ENCODE data around the gene LUC7L.
"Not testable (repeated sequence)": the region's sequence is repeated elsewhere in the genome, so short reads cannot be mapped to it uniquely, and the experiment has no call there.

LUC7L gene

GRCh38 chr16:155031-155398, 74.2 kb downstream of the LUC7L start:
- H4K20me1 ChIP-seq (ENCODE audit: control insufficient read depth, insufficient read depth, low read depth, low read length) = no peaks in the 10 kb centered on the region
- H3K27me3 ChIP-seq (ENCODE audit: control insufficient read depth, low read length) = peaks cover 9% of the 10 kb centered on the region; the same call in 1 of the 2 replicates
- H3K4me2 ChIP-seq (ENCODE audit: low read length) = no peak overlapping the region
- H3K27ac ChIP-seq (ENCODE audit: low read depth, low read length) = no peak overlapping the region
- H3K36me3 ChIP-seq (ENCODE audit: control insufficient read depth, low read length) = no peaks in the 10 kb centered on the region
- H3K79me2 ChIP-seq (ENCODE audit: control insufficient read depth, low read length) = no peaks in the 10 kb centered on the region
- H3K4me3 ChIP-seq (ENCODE audit: low read length) = no peak overlapping the region
- H3K9me3 ChIP-seq (ENCODE audit: control insufficient read depth, insufficient read depth, low read length) = no peaks in the 10 kb centered on the region
- peaks cover 7% of the 10 kb centered on the region for H3K4me1 ChIP-seq (ENCODE audit: control insufficient read depth, low read length)
- no peaks in the 10 kb centered on the region for H3K9me2 ChIP-seq (replicated peaks; ENCODE audit: control insufficient read depth, low read length)
- no peak for TF ChIP-seq EZH2phosphoT487 (IDR thresholded peaks at IDR 0.05; ENCODE audit: borderline replicate concordance, low read length)
- TF ChIP-seq CTCF (IDR thresholded peaks at IDR 0.05; ENCODE audit: low read depth, low read length, poor library complexity, severe bottlenecking) = no peak
- H3F3A ChIP-seq (ENCODE audit: control insufficient read depth, insufficient read depth) = no peaks in the 10 kb centered on the region

- H3K4me3 ChIP-seq (ENCODE audit: low read length) = no peak overlapping the region
- H3F3A ChIP-seq (ENCODE audit: control insufficient read depth, insufficient read depth) = no peaks in the 10 kb centered on the region
- no peak overlapping the region for H3K4me2 ChIP-seq (ENCODE audit: low read length)
- no peaks in the 10 kb centered on the region for H3K79me2 ChIP-seq (ENCODE audit: control insufficient read depth, low read length)
- H3K4me1 ChIP-seq (ENCODE audit: control insufficient read depth, low read length) = peaks cover 7% of the 10 kb centered on the region
- no peak overlapping the region for H3K27ac ChIP-seq (ENCODE audit: low read depth, low read length)
- TF ChIP-seq EZH2phosphoT487 (IDR thresholded peaks at IDR 0.05; ENCODE audit: borderline replicate concordance, low read length) (no peak), CTCF (IDR thresholded peaks at IDR 0.05; ENCODE audit: low read depth, low read length, poor library complexity, severe bottlenecking) (no peak)
- no peaks in the 10 kb centered on the region for H3K36me3 ChIP-seq (ENCODE audit: control insufficient read depth, low read length)
- no peaks in the 10 kb centered on the region for H3K9me3 ChIP-seq (ENCODE audit: control insufficient read depth, insufficient read depth, low read length)
- no peaks in the 10 kb centered on the region for H3K9me2 ChIP-seq (replicated peaks; ENCODE audit: control insufficient read depth, low read length)
- peaks cover 9% of the 10 kb centered on the region; the same call in 1 of the 2 replicates for H3K27me3 ChIP-seq (ENCODE audit: control insufficient read depth, low read length)
- no peaks in the 10 kb centered on the region for H4K20me1 ChIP-seq (ENCODE audit: control insufficient read depth, insufficient read depth, low read depth, low read length)
Measured at GRCh38 chr16:154217-155030, 74.8 kb downstream of the LUC7L start.

GRCh38 chr16:153550-154216, 75.6 kb downstream of the LUC7L start:
- H3K4me2 ChIP-seq (ENCODE audit: low read length); H3F3A ChIP-seq (ENCODE audit: control insufficient read depth, insufficient read depth); H3K4me3 ChIP-seq (ENCODE audit: low read length); H3K79me2 ChIP-seq (ENCODE audit: control insufficient read depth, low read length); H4K20me1 ChIP-seq (ENCODE audit: control insufficient read depth, insufficient read depth, low read depth, low read length); H3K9me2 ChIP-seq (replicated peaks; ENCODE audit: control insufficient read depth, low read length); H3K9me3 ChIP-seq (ENCODE audit: control insufficient read depth, insufficient read depth, low read length); H3K27ac ChIP-seq (ENCODE audit: low read depth, low read length); H3K36me3 ChIP-seq (ENCODE audit: control insufficient read depth, low read length); H3K4me1 ChIP-seq (ENCODE audit: control insufficient read depth, low read length): not testable (repeated sequence)
- peaks cover 12% of the 10 kb centered on the region; the same call in 1 of the 2 replicates for H3K27me3 ChIP-seq (ENCODE audit: control insufficient read depth, low read length)

- H3K9me2 ChIP-seq (replicated peaks; ENCODE audit: control insufficient read depth, low read length); H3K4me3 ChIP-seq (ENCODE audit: low read length); H3K4me2 ChIP-seq (ENCODE audit: low read length); H3K36me3 ChIP-seq (ENCODE audit: control insufficient read depth, low read length); H3F3A ChIP-seq (ENCODE audit: control insufficient read depth, insufficient read depth); H3K27ac ChIP-seq (ENCODE audit: low read depth, low read length); H3K9me3 ChIP-seq (ENCODE audit: control insufficient read depth, insufficient read depth, low read length); H4K20me1 ChIP-seq (ENCODE audit: control insufficient read depth, insufficient read depth, low read depth, low read length); H3K79me2 ChIP-seq (ENCODE audit: control insufficient read depth, low read length); H3K4me1 ChIP-seq (ENCODE audit: control insufficient read depth, low read length): not testable (repeated sequence)
- peaks cover 12% of the 10 kb centered on the region; the same call in 1 of the 2 replicates for H3K27me3 ChIP-seq (ENCODE audit: control insufficient read depth, low read length)
Measured at GRCh38 chr16:153129-153521, 76.1 kb downstream of the LUC7L start.

All from DOHH2 (cell line).